ENCODE results near the gene MLLT1. TPM values are rescaled to one million over a fixed set of nuclear protein-coding genes. Genes with fewer than 3 reads are reported as not detected.

Gene MLLT1
- total RNA-seq, 1 experiment from 2014 or later = 54.9 TPM

DNA sequence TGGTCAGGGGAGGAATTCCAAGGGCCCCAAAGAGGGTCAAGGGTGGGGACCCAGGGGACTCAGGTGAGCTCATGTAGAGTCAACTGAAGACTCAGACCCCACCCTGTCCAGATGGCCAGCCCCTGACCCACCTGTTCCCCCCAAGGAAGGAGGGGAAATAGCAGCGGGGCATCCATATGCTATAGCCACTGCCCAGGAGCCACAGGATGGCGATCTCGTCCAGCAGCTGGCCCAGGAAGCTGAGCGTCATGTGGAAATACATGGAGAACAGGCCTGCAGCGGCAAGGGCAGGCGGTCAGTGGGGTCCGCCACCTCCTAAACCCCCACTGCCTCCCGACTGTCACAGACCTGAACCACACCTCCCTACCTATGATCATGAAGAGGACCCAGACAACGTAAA is 32.2 kb upstream of the MLLT1 start:
- Histone ChIP-seq H3K79me2 (ENCODE audit: insufficient read depth, low read length) (no peaks in the 10 kb centered on the region), H2BK15ac (ENCODE audit: low read depth, low read length) (0 out of 2 replicates have a peak overlapping the region, but pooled peaks have one; percentile 52), H3K4me2 (ENCODE audit: insufficient read depth, insufficient read length, low read length) (no peak overlapping the region), H3T11ph (ENCODE audit: low read length) (no peak overlapping the region), H4K20me1 (ENCODE audit: control insufficient read depth, insufficient read depth, insufficient read length) (no peaks in the 10 kb centered on the region), H4K8ac (replicated peaks; ENCODE audit: insufficient read length, low read depth, low read length) (no peak overlapping the region), H3K56ac (ENCODE audit: insufficient read length, low read depth, low read length) (no peak overlapping the region), H3K27ac (ENCODE audit: insufficient read length, low read depth, low read length) (no peak overlapping the region), H3K14ac (ENCODE audit: insufficient read depth, low read length) (no peak overlapping the region; the same call in 1 of the 2 replicates), H3K9me3 (ENCODE audit: control insufficient read depth, low read depth, low read length) (no peaks in the 10 kb centered on the region), H3K4ac (ENCODE audit: low read depth, low read length) (no peak overlapping the region), H3K79me1 (ENCODE audit: insufficient read depth, low read depth, low read length, poor library complexity, severe bottlenecking) (no peaks in the 10 kb centered on the region), H3K18ac (ENCODE audit: insufficient read length, low read depth, low read length) (no peak overlapping the region), H3K27me3 (ENCODE audit: insufficient read depth, low read length) (no peaks in the 10 kb centered on the region), H2BK120ac (ENCODE audit: low read depth, low read length, poor library complexity, severe bottlenecking) (no peak overlapping the region), H4K91ac (ENCODE audit: insufficient read length, low read depth, low read length) (no peak overlapping the region), H2AK5ac (ENCODE audit: insufficient read length, low read length) (no peak overlapping the region), H2BK20ac (ENCODE audit: low read depth, low read length, poor library complexity, severe bottlenecking) (no peak overlapping the region), H2BK5ac (ENCODE audit: insufficient read length, low read length) (no peak overlapping the region), H3K23me2 (ENCODE audit: insufficient read length, low read depth, low read length, poor library complexity, severe bottlenecking) (no peaks in the 10 kb centered on the region), H4K5ac (ENCODE audit: insufficient read length, low read depth, low read length) (no peak overlapping the region), H2AFZ (ENCODE audit: low read length) (no peak overlapping the region), H3K23ac (ENCODE audit: insufficient read length, low read depth, low read length) (no peak overlapping the region), H2BK12ac (ENCODE audit: insufficient read length, low read depth, low read length) (no peak overlapping the region), H3K9ac (ENCODE audit: extremely low read depth, insufficient read length, low read length) (no peak overlapping the region), H3K4me1 (ENCODE audit: insufficient read depth, low read length) (no peaks in the 10 kb centered on the region)
- H3K4me3 Mint-ChIP-seq = no peak overlapping the region
- H3K27ac Mint-ChIP-seq = no peak overlapping the region
- peak; percentile 44 for DNase-seq
- H3K9me3 Mint-ChIP-seq = peaks cover 14 to 76% of the 10 kb centered on the region in 2 experiments
- no CpG with 5 or more reads among the region's 9 CpGs for WGBS (ENCODE audit: extremely low coverage, insufficient read length, low lambda C conversion rate)
- no peaks in the 10 kb centered on the region for H3K4me1 Mint-ChIP-seq
- TF ChIP-seq, protein P1, sequence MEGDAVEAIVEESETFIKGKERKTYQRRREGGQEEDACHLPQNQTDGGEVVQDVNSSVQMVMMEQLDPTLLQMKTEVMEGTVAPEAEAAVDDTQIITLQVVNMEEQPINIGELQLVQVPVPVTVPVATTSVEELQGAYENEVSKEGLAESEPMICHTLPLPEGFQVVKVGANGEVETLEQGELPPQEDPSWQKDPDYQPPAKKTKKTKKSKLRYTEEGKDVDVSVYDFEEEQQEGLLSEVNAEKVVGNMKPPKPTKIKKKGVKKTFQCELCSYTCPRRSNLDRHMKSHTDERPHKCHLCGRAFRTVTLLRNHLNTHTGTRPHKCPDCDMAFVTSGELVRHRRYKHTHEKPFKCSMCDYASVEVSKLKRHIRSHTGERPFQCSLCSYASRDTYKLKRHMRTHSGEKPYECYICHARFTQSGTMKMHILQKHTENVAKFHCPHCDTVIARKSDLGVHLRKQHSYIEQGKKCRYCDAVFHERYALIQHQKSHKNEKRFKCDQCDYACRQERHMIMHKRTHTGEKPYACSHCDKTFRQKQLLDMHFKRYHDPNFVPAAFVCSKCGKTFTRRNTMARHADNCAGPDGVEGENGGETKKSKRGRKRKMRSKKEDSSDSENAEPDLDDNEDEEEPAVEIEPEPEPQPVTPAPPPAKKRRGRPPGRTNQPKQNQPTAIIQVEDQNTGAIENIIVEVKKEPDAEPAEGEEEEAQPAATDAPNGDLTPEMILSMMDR (conservative IDR thresholded peaks at IDR 0.05) = peak; percentile 43; the same call in 2 of the 3 replicates
- H3K36me3 Mint-ChIP-seq (ENCODE audit: insufficient read depth in 1 of 3, low read depth in 3 of 3) = peaks cover 0 to 4% (median 0%) of the 10 kb centered on the region in 3 experiments; a peak in 2 of 7 replicates
- peaks cover 52% of the 10 kb centered on the region for H3K27me3 Mint-ChIP-seq (ENCODE audit: low read depth)
